Kidney (tissue), 14 donors: ENCODE data around the gene ABCC9. TPM values are rescaled to one million over a fixed set of nuclear protein-coding genes. Genes with fewer than 3 reads are reported as not detected.

Source experiments
- DNase-seq, 5 donors: peaks; one replicate each; pipeline ENCODE4 v3.0.0-alpha.2; 2013 to 2020
- FAIRE-seq: peaks from 2 replicates; lab custom pipeline; 2012; peaks lifted over from hg19 to GRCh38; lab: Jason Lieb, UNC
- H3K27ac ChIP-seq, 2 donors: one replicate each; pipeline ENCODE4 v1.7.0; 2013; ENCODE audit warnings: low read depth in 2 of 2, low read length in 2 of 2, inconsistent platforms in 1 of 2
- H3K27me3 ChIP-seq: one replicate; pipeline ENCODE4 v1.7.1; 2013; ENCODE audit warnings: low read length, inconsistent platforms; ENCODE audit not compliant: control insufficient read depth, insufficient read depth
- H3K36me3 ChIP-seq, 3 donors: one replicate each; pipeline versions ENCODE4 v1.7.0 to v1.7.1; 2013; ENCODE audit warnings: low read length in 3 of 3, control low read depth in 1 of 3, inconsistent platforms in 1 of 3; ENCODE audit not compliant: insufficient read depth in 3 of 3, control insufficient read depth in 2 of 3
- H3K4me1 ChIP-seq, 3 donors: one replicate each; pipeline versions ENCODE4 v1.7.0 to v1.7.1; 2013; ENCODE audit warnings: low read length in 3 of 3, inconsistent platforms in 1 of 3, low read depth in 1 of 3; ENCODE audit not compliant: control insufficient read depth in 2 of 3, insufficient read depth in 2 of 3
- H3K4me3 ChIP-seq, 3 donors: one replicate each; pipeline versions ENCODE4 v1.7.0 to v1.8.1; 2013; ENCODE audit warnings: low read length in 3 of 3, control low read depth in 1 of 3, inconsistent platforms in 1 of 3
- H3K9ac ChIP-seq, 3 donors: one replicate each; pipeline versions ENCODE4 v1.7.0 to v1.7.1; 2013; ENCODE audit warnings: low read length in 3 of 3, control low read depth in 1 of 3, inconsistent platforms in 1 of 3
- H3K9me3 ChIP-seq, 3 donors: one replicate each; pipeline versions ENCODE4 v1.7.0 to v1.7.1; 2013; ENCODE audit warnings: low read length in 3 of 3, control low read depth in 1 of 3, inconsistent platforms in 1 of 3; ENCODE audit not compliant: control insufficient read depth in 2 of 3, insufficient read depth in 1 of 3
- intact Hi-C: fragments of 100-400 bp; cut with DNase I; formaldehyde crosslinking; loops from one replicate; pipeline ENCODE4 v1.11.1; 2022
- polyA plus RNA-seq: library from polyadenylated mRNA; stranded (reverse); fragments of 350-450 nt; fragmentation: Illumina TruSeq; extraction: RNeasy Lipid Tissue Mini Kit (QIAGEN cat#74804); gene quantifications from one replicate; pipeline ENCODE4 v1.2.3, GENCODE V29; 2014; ENCODE audit warnings: low read depth, low replicate concordance; ENCODE audit not compliant: insufficient read depth
- total RNA-seq: library from RNA; stranded (reverse); fragmentation: NEBNext Ultra II Directional; extraction: Animal tissue kit (Norgen Biotek cat#: 25700); gene quantifications from one replicate; pipeline ENCODE4 v1.2.1, GENCODE V29; 2021
- TF ChIP-seq, protein P1 (sequence below): IDR thresholded peaks from 3 replicates; pipeline ENCODE4 v1.5.1; 2012; ENCODE audit warnings: mild to moderate bottlenecking, moderate library complexity, borderline replicate concordance; ENCODE audit not compliant: insufficient read depth; ENCODE audit errors: extremely low read depth
- donor health status: control.
- donor health status: control.
- donor health status: control.
- donor health status: control.
- donor health status: control.
- donor health status: DM: yes; HTN: yes; CAD: no.
- donor health status: Normal renal cell carcinoma (clear cell type).

The ABCC9 gene
- total and polyA plus RNA-seq, 2 donors from 2014 or later: 1.8 to 21.3 TPM

DNA sequence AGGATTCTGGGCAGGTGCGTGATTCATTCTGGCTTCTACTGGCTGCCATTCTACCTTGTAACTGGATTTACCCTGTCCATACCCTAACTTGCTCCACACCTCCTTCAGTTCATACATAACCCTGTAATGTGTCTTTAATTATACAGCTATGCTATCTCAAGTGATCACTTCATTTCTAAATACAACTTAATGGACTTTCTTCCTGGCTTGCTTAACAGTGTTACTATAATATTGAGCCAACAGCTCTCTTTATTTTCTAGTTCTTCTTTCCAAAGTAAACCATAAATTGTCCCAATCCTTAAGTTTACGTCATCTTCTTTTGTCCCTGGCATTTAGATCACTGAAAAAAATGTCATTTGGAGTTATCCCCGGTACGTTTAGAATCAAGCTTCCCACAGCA is 90.8 kb downstream of the ABCC9 start:
- no peaks in the 10 kb centered on the region for H3K27me3 ChIP-seq
- TF ChIP-seq, protein P1, sequence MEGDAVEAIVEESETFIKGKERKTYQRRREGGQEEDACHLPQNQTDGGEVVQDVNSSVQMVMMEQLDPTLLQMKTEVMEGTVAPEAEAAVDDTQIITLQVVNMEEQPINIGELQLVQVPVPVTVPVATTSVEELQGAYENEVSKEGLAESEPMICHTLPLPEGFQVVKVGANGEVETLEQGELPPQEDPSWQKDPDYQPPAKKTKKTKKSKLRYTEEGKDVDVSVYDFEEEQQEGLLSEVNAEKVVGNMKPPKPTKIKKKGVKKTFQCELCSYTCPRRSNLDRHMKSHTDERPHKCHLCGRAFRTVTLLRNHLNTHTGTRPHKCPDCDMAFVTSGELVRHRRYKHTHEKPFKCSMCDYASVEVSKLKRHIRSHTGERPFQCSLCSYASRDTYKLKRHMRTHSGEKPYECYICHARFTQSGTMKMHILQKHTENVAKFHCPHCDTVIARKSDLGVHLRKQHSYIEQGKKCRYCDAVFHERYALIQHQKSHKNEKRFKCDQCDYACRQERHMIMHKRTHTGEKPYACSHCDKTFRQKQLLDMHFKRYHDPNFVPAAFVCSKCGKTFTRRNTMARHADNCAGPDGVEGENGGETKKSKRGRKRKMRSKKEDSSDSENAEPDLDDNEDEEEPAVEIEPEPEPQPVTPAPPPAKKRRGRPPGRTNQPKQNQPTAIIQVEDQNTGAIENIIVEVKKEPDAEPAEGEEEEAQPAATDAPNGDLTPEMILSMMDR: no peak
- no peak overlapping the region for H3K9ac ChIP-seq
- no peaks in the 10 kb centered on the region for H3K4me1 ChIP-seq
- no peak overlapping the region for H3K27ac ChIP-seq
- no peaks in the 10 kb centered on the region for H3K36me3 ChIP-seq
- FAIRE-seq (no peak), DNase-seq (no peak)
- H3K4me3 ChIP-seq: no peak overlapping the region
- intact Hi-C loops: no loop called here
- H3K9me3 ChIP-seq: no peaks in the 10 kb centered on the region

DNA sequence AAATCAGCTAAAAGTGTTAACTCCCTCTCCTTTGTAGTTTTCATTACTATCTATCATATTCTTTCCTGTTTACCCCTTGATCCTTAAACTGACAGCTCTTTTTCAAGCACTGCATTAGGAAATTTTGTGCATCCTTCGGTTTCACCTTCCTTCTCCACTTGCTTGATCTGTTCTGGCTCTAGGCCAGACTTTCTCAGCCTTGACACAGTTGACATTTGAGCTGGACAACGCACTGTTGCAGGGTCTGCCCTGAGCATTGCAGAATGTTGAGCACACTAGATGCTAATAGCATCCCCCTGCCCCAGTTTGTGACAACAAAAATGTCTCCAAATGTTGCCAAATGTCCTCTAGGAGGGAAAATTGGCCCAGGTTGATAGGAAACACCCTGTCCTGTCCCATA is 91.3 kb downstream of the ABCC9 start:
- Histone ChIP-seq H3K27ac (no peak overlapping the region), H3K9ac (no peak overlapping the region), H3K4me3 (no peak overlapping the region), H3K9me3 (no peaks in the 10 kb centered on the region), H3K4me1 (no peaks in the 10 kb centered on the region), H3K36me3 (no peaks in the 10 kb centered on the region), H3K27me3 (no peaks in the 10 kb centered on the region)
- peak in 4 of 5 donors; percentile 39 to 82 (median 55) for DNase-seq
- intact Hi-C loops: no loop called here
- no peak for FAIRE-seq
- TF ChIP-seq, protein P1: no peak

DNA sequence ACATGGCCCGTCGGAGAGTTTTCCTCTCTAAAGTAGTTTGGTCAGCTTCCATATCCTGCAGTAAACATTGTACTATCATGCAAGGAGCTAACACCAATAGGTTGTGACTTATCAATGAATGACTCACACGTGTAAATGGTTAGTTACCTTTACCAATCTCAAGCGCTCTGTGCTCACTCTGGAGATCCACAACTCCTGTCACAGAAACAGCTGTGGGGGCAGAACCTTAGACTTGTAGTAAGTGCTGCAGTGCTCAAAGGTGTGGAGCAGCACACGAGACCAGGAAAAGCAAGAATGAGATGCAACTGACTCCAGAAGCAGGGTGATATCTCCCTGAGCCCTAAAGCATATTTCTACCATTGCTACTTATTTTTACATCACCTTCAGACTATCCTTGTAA is 93.0 kb downstream of the ABCC9 start:
- FAIRE-seq (no peak), DNase-seq (no peak)
- Histone ChIP-seq H3K27me3 (no peaks in the 10 kb centered on the region), H3K9me3 (no peaks in the 10 kb centered on the region), H3K9ac (no peak overlapping the region), H3K27ac (no peak overlapping the region), H3K36me3 (no peaks in the 10 kb centered on the region), H3K4me1 (no peaks in the 10 kb centered on the region), H3K4me3 (no peak overlapping the region)
- intact Hi-C loops: no loop called here
- TF ChIP-seq, protein P1: no peak

DNA sequence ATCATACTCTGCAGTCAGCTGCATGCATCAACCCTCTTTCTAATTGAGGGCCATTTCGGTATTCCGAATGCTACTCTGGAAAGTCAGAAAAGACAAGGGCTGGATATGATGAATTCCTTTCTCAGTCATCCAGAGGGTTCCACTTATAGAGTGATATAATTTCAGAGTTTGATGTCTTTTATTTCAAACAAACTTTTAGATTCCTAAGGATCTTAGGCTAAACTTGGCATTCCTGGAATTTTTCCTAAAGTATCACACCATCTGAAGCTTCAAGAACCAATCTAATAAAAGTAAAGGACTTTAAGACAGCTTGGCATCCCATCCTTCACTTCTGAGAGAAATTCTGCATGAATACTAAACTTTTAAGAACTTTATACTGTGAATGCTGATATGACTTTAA is 97.4 kb downstream of the ABCC9 start:
- TF ChIP-seq, protein P1: no peak
- no peaks in the 10 kb centered on the region for H3K9me3 ChIP-seq
- no peak for FAIRE-seq
- no peaks in the 10 kb centered on the region for H3K27me3 ChIP-seq
- H3K9ac ChIP-seq: no peak overlapping the region
- no peaks in the 10 kb centered on the region for H3K4me1 ChIP-seq
- H3K4me3 ChIP-seq: no peak overlapping the region
- H3K27ac ChIP-seq: no peak overlapping the region
- H3K36me3 ChIP-seq: no peaks in the 10 kb centered on the region
- no peak for DNase-seq
- intact Hi-C loops: no loop called here
